Muscle of back (tissue), 11 donors: ENCODE results near the gene PLEKHG2. TPM values are rescaled to one million over a fixed set of nuclear protein-coding genes. Genes with fewer than 3 reads are reported as not detected.

Experiments
- DNase-seq, 3 donors: peaks; one replicate each; pipeline versions ENCODE4 v3.0.0 to v3.0.0-alpha.2; 2013
- polyA plus RNA-seq, 10 donors: library from polyadenylated mRNA; unstranded; fragments of 120-200 nt; gene quantifications; one replicate each; pipeline ENCODE4 v1.2.1, GENCODE V29; 2013; ENCODE audit not compliant: insufficient read length in 10 of 10

The PLEKHG2 gene
- polyA plus RNA-seq, 10 donors = 34.2 to 70.9 (median 50.2) TPM

DNA sequence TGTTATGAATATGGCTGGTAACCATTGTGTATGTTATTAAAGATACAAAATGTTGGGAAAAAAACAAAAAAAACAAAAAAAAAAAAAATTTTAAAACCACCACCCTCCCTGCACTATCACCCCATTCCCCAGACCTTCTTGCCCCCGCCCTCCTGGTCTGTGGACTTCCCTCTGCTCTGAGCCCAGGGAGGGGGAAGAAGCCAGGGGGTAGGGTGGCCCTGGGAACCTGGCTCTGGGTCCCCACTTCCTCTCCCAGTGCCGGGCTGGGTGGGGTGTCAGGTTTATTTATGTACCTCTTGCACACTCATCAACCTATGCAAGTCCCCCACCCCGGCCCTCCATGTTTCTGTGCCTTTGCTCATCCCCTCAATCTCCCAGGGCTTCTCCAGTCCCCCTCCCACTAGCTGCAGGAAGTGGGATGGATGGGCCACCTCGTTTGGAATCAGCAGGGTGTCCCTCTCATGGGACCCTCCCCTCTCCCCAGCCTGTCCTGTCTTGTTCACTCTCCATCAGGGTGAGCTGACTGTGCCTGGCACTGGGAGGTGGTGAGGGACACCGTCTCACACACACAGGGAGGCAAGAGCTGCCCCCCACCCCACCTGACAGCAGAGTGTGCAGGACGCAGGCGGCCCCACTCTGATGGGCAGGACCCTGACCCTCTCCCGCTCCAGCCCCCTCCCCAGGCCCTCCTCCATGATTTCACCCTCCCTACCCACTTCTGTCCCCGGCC is 27.5 kb upstream of the PLEKHG2 start:
- DNase-seq = no peak

DNA sequence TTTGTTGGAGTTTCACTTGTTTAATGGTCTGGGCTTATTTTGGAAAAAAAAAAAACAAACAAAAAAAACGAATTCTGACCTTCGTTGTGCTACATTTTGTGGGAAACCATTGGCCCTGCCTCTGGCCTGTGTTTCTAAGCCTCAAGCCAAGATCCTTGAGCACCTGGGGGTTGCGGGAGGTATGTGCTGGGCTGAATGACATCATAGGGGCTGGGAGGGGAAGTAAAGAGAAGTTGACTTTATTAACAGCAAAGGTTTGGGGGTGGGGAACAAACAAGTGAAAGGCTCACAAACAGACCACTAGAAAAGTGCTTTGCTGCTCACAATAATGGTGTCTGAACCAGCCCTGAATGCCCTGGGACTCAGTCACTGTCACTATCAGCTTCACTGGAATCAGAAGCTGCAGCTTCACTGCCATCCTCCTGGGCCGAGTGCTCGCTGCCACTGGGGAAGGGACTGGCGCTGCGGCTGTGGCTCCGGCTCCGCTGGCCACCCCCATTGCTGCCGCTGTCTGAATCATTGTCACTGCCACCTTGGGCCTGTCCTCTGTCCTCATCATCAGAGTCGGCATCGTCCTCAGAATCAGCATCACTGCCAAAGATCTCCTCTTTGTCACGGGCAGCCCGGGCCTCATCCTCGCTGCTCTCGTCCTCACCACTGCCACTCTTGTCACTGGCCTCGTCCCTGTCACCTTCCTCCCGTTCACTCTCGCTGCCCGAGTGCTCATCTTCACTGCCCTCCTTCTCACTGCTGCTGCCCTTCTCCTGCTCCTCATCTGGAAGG is 26.6 kb upstream of the PLEKHG2 start:
- no peak for DNase-seq

DNA sequence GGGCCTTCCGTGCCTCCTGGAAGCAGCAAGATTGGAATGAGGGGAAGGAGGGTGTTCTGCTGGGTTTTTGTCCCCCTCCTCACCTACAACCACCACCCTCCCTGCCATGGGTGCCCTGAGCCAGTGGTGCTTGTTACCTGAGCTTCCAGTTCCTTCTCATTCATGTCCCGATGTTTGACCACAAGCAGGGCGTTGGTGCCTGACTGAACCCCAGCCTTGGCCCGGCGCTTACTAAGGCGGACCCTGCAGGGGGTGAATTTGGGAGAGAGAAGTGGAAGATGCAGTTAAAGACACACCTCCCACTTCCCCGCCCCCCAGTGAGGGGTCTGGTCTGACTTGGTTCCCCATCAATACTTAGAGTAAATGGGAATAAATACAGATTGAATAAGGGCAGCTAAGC is 25.9 kb upstream of the PLEKHG2 start:
- DNase-seq = no peak

DNA sequence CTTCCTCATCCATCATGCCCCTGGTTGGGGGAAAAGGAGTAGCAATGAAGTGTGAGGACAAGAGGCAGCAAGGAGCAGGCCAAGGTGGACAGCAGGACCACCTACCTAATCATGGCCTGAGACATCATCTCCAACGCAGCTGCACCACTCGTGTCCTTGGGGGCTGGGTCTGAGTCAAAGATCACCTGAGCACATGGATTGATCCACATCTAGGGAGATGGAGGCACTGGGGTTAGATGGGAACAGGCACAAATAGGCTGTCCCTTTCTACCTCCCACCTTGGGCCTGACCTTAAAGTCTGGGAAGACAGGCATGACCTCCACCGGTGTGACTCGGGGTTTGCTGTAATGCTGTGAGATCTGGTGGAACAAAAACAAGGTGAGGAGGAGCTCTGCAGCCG is 23.8 kb upstream of the PLEKHG2 start:
- no peak for DNase-seq

DNA sequence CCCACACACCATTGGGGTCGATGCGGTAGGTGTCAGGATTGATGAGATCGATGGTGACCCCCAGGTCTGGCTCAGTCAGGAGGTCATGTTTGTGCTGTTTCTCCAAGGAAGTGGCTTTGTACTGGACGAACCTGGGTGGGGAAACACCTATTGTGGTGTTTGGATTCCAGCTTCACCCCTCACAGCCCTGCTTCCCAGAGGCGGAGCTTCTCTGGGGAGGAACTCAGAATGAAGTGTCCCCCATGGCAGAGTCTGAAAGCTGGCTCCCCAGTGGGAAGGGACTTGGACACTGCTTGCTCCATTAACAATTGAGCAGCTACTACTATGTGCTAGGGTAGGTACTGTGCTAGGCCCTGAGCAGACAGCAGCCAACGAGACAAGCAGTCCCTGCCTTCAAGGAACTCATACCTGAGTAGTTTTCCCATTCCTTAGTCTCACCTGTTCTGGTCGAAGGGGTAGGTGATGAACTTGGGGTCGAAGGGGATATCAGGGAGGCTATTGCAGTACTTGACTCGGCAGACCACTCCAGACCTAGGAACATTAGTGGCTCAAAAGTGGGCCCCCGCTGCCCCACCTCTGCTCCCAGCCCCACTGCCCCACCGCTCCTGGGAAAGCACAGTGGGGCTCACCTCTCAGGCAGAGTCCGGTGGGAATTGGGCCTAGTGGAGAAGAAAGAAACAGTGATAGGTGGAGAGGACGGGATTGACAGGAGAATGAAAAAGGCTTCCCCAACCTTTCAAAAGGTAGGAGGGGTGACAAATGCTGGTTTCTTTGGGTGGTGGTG is 22.6 kb upstream of the PLEKHG2 start:
- no peak for DNase-seq

DNA sequence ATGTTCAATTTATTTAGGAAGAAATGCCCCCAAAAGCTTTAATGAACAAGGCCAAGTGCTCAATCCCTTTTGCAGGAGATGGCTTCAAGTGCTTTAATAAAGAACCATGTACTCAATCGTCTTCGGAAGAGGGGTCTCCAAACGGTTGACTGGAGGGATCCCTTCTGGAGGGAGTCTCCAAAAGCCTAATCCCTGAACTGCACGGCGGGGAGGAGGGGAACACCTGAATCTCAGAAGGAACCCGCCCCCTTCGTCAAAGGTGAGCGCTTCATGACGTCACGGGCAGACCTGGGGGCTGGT is 22.1 kb upstream of the PLEKHG2 start:
- DNase-seq = no peak

DNA sequence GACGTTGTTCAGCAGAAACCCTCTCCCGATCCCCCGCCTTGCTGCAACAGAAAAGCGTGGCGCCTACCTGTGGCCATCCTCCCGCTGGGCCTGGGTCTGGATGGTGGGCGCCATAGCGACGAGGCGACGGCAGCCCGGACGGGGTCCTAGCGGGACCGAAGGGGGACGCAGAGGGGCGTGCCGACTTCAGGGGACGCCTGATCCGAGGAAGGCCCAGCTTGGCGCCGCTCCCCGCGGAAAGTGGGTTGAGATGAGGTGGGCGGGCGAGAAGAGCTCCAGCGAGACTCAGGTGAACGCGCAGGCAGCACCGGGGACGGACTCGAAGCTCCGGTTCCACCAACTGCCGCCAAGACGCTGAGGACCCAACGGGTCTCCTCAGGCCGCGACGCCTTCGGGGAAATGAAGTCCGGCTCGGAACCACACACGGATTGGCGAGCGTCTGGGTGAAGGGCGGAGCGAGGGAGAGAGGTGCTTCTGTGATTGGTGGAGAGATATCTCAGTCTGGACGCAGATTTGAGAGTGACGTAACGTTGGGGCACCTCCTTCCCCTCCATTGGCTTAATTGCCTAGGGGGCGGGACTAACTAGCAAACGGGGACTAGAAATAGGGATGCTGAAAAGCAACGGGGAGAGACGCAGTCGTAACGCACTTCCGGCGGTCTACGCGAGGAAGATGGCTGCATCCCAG is 21.6 kb upstream of the PLEKHG2 start, which contains the start of the genes MED29 and PAF1:
Gene MED29, plus strand, starts transcription at position 628 of the 687 bp plus-strand sequence. Its CDS starts 45 bp downstream, at position 673.
Gene PAF1, minus strand, starts transcription at position 356 of the 687 bp plus-strand sequence. Its CDS starts 242 bp downstream, at position 114.
- DNase-seq = peak; percentile 100

DNA sequence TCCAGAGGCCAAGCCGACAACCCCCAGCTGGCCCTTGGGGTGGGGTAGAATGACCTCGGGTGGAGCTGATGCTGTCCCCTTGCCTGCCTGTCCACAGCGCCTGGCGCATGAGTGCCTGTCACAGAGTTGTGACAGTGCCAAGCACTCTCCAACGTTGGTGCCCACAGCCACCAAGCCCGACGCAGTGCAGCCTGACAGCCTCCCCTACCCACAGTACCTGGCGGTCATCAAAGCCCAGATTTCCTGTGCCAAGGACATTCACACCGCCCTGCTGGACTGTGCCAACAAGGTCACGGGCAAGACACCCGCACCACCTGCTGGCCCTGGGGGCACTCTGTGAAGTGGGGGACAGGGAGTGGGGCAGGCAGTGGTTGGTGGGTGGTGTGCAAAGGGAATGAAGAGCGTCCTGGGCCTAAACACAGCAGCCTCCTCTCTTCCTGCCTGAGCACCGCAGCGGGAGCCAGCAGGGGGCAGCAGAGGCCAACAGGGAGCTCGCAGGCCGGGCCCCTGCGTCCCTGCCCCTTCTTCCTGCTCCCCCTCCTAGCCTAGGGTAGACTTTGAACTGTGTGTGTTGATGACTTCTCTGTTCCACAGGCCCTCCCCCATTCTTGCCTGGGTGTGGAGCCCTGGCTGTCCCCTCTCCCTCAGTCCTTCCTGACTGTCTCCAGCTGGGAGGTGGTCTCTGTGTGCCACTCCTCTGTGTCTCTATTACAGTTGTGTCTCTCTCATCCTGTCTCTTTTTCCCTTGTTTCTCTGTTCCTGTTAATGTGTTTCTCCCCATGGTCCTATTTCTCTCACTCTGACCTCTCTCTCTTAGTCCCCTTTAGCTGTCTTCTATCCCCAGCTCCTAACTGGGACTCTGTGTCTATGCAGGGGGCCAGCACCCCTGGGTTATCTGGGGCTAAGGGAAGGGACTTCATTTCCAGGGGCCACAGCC is 14.8 kb upstream of the PLEKHG2 start:
- DNase-seq = peak; percentile 78 to 94 (median 90)

DNA sequence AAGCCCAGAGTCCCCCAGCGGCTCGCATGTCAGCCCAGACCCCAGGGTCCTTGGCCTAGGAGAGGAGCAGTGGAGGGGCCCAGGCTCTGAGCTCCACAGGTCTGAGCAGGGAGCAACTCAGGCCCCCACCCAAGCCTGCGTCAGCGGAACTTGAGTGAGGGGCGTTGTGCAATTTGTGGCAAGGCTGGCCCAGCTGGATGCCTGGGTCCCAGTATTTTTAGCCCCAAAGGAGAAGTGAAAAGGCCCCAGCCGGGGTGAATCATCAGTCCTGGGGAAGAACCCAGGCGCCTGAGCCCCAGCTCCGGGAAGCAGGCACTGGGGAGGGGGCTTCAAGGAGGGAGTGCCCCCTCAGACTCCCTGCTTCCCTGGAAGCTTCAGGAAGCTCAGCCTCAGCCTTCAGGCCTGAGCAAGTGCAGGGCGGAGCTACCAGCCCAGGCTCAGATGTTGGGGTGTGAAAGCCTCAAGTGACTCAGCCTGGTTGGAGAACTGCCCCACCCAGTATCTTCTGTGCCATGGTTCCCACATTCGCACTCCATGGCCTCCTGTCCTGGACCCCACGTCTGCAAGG is 14.1 kb upstream of the PLEKHG2 start:
- peak in 1 of 3 donors; percentile 56 for DNase-seq

DNA sequence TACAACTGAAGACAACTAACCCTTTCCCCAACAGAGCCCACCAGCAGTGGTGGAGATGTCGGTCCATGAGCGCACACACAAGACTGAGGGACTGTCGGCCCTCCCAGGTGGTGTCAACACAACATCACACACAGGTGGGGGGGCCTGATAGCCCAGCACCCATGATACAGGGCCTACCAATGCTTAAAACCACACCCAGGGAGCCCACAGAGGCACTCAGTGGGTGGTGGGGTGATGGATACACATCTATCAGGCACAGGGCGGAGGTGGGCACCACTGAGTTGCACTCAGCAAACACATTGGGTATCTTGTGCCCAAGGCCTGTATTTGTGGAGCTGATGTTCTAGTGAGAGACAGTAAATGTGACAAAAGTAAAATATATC is 12.8 kb upstream of the PLEKHG2 start:
- DNase-seq = no peak

DNA sequence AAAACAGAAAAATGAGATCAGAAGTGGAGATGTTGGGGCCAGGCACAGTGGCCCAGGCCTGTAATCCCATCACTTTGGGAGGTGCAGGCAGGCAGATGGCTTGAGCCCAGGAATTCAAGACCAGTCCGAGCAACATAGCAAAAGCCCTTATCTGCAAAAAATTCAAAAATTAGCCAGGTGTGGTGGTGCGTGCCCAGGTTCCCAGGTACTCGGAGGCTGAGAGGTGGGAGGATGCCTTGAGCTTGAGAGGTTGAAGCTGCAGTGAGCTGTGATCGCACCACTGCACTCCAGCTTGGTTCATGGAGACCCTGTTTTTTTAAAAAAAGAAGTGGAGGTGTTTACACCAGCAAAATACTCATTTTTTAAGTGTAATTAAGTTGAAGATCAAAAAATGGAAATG is 12.4 kb upstream of the PLEKHG2 start:
- DNase-seq = no peak

DNA sequence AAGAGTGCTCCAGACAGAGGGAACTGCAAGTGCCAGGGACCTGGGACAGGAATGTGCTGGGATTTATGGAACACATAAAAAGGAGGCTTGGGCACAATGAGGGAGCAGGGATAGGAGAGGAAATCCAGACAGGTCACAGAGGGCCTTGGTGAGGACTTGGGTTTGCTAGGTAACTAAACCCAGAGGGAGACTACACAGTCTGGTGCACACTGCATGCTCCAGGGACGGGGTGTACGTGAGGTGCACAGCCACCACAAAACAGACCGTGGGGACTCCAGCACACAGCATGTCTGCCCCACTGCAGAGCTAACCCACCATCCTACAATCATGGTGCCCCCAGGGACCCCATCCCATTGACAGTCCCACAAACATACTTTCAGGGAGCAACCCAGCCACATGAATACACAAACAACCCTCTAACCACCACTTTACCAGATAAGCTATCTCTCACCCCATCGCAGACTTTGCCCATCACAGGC is 11.4 kb upstream of the PLEKHG2 start:
- DNase-seq = no peak

DNA sequence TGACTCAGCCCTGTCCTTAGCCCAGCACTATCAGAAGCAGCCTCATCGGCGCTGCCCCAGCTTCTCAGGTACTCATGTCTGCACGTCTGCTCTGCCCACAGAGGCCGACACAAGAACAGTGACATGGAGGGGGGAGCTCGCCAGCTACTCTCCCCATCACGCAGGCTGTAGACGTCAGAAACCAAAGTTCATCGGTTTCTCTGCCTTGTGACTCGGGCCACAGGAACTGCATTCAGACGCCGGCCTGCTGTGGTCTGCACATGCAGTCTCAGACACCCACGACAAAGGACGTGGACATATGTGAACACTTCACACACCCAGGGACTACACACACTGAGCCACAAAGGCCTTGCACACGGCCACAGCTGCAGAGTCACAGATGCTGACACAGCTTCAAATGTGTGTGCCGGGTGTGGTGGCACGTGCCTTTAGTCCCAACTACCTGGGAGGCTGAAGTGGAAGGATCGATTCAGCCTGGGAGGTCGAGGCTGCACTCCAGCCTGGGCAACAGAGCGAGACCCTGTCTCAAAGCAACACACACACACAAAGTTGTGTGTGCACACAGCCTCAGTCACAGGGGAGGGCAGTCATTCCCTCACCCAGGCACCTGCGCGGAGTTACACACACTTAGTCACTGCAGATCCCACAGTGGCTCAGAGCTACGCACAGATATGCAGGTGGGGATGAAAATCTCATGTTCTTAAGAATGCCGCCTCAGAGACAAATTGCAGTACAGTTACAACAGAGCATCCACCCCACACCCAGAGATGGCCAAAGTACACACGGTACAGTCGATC is 10.7 kb upstream of the PLEKHG2 start:
- peak in 1 of 3 donors; percentile 57 for DNase-seq

DNA sequence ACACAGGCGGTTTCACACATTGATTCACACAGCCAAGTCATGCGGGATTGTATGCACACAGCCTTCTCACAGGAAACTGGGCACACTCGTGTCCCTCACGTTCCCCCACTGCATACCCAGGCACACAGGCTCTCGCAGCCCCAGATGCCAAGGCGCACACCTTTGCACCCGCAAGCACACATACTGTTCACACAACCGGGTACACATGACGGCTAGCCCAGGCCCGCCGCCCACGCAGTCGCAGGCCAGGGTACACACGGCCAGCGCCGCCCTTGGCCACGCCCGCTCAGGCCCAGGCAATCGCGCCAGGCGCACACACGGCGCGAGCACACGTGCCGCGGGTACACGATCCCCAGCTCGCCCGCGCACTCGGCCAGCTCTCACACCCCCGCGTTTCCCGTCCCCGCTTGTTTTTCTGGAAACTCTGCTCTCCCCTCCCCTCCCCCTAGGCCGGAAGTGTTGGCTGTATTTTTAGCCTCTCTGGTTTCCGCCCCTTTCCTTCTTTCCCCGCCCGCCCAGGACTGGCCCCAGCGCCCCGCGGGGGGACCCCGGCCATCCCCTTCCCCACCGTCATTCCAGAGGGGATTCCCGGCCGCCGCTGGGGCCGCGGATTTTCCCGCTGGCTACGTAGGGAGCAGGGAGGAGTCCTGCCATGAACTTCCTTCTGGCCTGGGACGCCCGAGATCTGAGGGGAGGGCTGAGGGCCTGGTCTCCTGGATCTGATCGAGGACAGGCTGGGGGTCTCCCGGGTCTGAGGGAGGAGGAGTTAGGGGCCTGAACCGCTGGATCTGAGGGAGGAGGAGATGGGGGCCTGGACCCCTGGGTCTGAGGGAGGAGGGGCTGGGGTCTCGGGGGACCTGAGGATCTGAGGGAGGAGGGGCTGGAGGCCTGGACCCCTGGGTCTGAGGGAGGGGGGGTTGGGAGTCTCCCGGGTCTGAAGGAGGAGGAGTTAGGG is 9.8 kb upstream of the PLEKHG2 start:
- peak; percentile 92 to 96 (median 93) for DNase-seq

DNA sequence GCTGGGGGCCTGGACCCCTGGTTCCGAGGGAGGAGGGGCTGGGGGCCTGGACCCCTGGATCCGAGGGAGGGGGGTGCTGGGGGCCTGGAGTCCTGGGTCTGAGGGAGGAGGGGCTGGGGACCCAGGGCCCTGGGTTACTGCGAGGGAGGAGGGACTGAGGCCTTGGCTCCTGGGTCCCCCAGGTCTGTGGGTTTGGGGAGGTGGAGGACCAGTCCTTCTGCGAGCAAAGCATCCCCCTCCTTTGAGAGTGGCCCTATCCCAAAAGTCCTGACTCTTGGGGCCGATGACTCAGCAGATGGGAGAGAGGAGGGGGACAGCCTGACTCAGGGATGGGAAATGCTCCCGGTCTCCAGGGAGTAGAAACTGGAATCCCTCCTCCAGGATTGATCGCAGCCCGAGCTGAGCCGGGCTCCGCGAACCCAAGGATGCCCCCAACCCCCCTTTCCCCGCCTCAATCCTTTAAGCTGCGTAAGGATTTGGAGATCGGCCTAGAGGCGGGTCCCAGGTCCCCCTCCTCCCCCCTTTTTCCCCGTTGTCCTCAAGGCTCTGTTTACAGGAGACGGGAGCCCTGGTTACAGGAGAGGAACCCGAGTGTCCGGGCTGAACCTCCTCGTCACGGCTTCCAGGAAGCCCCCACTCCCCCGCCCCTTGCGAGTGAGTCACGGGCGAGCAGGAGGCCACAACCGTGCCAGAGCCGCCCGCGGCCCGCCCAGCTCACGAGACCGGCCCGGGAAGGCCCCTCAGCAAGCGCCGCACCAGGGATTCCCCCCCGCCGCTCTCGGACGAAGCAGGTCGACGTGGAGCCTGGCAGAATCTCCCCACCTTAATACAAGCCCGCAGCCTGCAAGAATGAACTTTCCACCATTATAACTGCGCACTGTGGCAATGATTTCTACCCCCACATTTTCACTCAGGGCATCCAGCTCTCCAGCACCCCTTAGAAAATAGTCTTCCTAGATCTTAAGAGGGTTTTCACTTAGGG is 8.8 kb upstream of the PLEKHG2 start:
- DNase-seq = peak; percentile 97 to 99 (median 99)

DNA sequence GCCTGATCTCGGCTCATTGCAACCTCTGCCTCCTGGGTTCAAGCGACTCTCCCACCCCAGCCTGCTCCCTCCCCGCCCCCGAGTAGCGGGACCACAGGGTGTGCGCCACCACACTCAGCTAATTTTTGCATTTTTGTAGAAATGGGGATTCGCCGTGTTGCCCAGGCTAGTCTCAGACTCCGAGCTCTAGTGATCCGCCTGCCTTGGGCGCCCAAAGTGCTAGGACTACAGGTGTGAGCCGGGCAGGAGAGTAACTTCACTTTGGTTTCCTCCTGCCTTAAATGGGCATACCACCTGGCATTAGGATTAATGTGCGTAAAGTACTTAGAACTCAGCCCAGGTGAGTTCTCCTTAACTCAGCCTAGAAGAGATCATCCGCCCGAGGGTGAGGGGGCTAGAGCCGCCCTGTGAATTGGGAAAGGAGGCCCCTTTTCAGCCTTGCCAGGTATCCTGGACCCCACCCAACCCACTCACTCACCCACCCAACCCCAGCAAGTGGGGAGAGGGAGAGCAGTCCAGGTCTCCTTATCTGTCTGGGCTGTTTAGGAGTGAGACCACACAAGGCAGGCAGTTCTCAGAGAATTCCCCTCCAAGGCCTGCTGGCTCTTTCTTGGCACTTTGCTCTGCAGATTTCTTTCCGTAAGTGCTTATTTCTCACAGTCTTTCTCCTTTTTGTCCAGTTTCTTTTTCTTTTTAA is 7.1 kb upstream of the PLEKHG2 start:
- DNase-seq = peak in 1 of 3 donors; percentile 50
